Activated CD8-positive, alpha-beta memory T cell treated with anti-CD3 and anti-CD28 coated beads, Interleukin-2, amount 50 U/mL, for 1 hour (primary cell): ENCODE data around the gene FBH1.
"Not testable (repeated sequence)": the region's sequence is repeated elsewhere in the genome, so short reads cannot be mapped to it uniquely, and the experiment has no call there.

Experiments used
- DNase-seq: peaks from one replicate; pipeline ENCODE4 v3.0.0-alpha.2; 2020; ENCODE audit errors: extremely low read depth

The FBH1 gene

GRCh38 chr10:5876181-5876768 lies 13.8 kb upstream of the FBH1 start:
- no peak for DNase-seq

GRCh38 chr10:5877041-5877440 lies 13.0 kb upstream of the FBH1 start:
- DNase-seq, result not testable (repeated sequence)

GRCh38 chr10:5882961-5883360 lies 7.1 kb upstream of the FBH1 start:
- DNase-seq, result no peak

GRCh38 chr10:5885619-5886018 lies 4.4 kb upstream of the FBH1 start:
- DNase-seq, result no peak

- DNase-seq, result no peak
Measured at GRCh38 chr10:5887029-5887428, 3.0 kb upstream of the FBH1 start.

GRCh38 chr10:5887641-5888040 lies 2.4 kb upstream of the FBH1 start:
- no peak for DNase-seq

GRCh38 chr10:5888351-5888750 lies 1.7 kb upstream of the FBH1 start:
- DNase-seq, result no peak

GRCh38 chr10:5888843-5889623 lies 1.0 kb upstream of the FBH1 start:
- no peak for DNase-seq

- no peak for DNase-seq
Measured at GRCh38 chr10:5890452-5890915, 441 bp downstream of the FBH1 start.

GRCh38 chr10:5891009-5891408 lies 966 bp downstream of the FBH1 start:
- DNase-seq, result no peak

GRCh38 chr10:5892007-5892406 lies 2.0 kb downstream of the FBH1 start:
- no peak for DNase-seq

- no peak for DNase-seq
Measured at GRCh38 chr10:5893321-5893720, 3.3 kb downstream of the FBH1 start.

GRCh38 chr10:5894403-5894802 lies 4.4 kb downstream of the FBH1 start:
- DNase-seq, result no peak

- no peak for DNase-seq
Measured at GRCh38 chr10:5894873-5895272, 4.8 kb downstream of the FBH1 start.

GRCh38 chr10:5895365-5895764 lies 5.3 kb downstream of the FBH1 start:
- no peak for DNase-seq

GRCh38 chr10:5895804-5896203 lies 5.8 kb downstream of the FBH1 start:
- DNase-seq, result no peak

GRCh38 chr10:5896208-5897052 lies 6.4 kb downstream of the FBH1 start:
- no peak for DNase-seq

GRCh38 chr10:5897053-5897340 lies 7.0 kb downstream of the FBH1 start:
- DNase-seq, result no peak

GRCh38 chr10:5897504-5897903 lies 7.5 kb downstream of the FBH1 start:
- DNase-seq, result no peak

GRCh38 chr10:5898163-5898562 lies 8.1 kb downstream of the FBH1 start:
- no peak for DNase-seq

- DNase-seq, result no peak
Measured at GRCh38 chr10:5900247-5900646, 10.2 kb downstream of the FBH1 start.

GRCh38 chr10:5902511-5903274 lies 12.7 kb downstream of the FBH1 start:
- DNase-seq, result no peak
